ENCODE data around the gene B4GALNT3. TPM values are rescaled to one million over a fixed set of nuclear protein-coding genes. Genes with fewer than 3 reads are reported as not detected.

B4GALNT3 gene
- total RNA-seq, 1 donor from 2014 or later: 2.9 TPM

GRCh38 chr12:527241-527640 is 67.5 kb downstream of the B4GALNT3 start:
- no peak for DNase-seq (ENCODE audit: low spot score)
- Mint-ChIP-seq H3K4me1 (ENCODE audit: low read depth) (peaks cover 10% of the 10 kb centered on the region), H3K27me3 (ENCODE audit: low read depth) (peaks cover 4% of the 10 kb centered on the region), H3K9me3 (ENCODE audit: low read depth) (peaks cover 3% of the 10 kb centered on the region), H3K36me3 (ENCODE audit: low read depth) (no peaks in the 10 kb centered on the region), H3K4me3 (ENCODE audit: unreplicated experiment) (no peak overlapping the region), H3K27ac (ENCODE audit: unreplicated experiment) (no peak overlapping the region)
- TF ChIP-seq CTCF (IDR thresholded peaks at IDR 0.05): no peak

GRCh38 chr12:527729-528128 is 68.0 kb downstream of the B4GALNT3 start:
- DNase-seq (ENCODE audit: low spot score): no peak
- Mint-ChIP-seq H3K27me3 (ENCODE audit: low read depth) (peaks cover 4% of the 10 kb centered on the region), H3K9me3 (ENCODE audit: low read depth) (peaks cover 8% of the 10 kb centered on the region), H3K36me3 (ENCODE audit: low read depth) (peaks cover 1% of the 10 kb centered on the region), H3K27ac (ENCODE audit: unreplicated experiment) (no peak overlapping the region), H3K4me1 (ENCODE audit: low read depth) (peaks cover 14% of the 10 kb centered on the region), H3K4me3 (ENCODE audit: unreplicated experiment) (no peak overlapping the region)
- TF ChIP-seq CTCF (IDR thresholded peaks at IDR 0.05): no peak

- H3K4me3 Mint-ChIP-seq (ENCODE audit: unreplicated experiment): no peak overlapping the region
- peaks cover 8% of the 10 kb centered on the region for H3K9me3 Mint-ChIP-seq (ENCODE audit: low read depth)
- DNase-seq (ENCODE audit: low spot score): no peak
Observed at GRCh38 chr12:530308-530707, 70.6 kb downstream of the B4GALNT3 start.

GRCh38 chr12:530821-531220 is 71.1 kb downstream of the B4GALNT3 start:
- no peak for TF ChIP-seq CTCF (IDR thresholded peaks at IDR 0.05)
- H3K9me3 Mint-ChIP-seq (ENCODE audit: low read depth): peaks cover 8% of the 10 kb centered on the region

More at GRCh38 chr12:530308-530707, 70.6 kb downstream of the B4GALNT3 start:
- Mint-ChIP-seq H3K4me1 (ENCODE audit: low read depth) (peaks cover 20% of the 10 kb centered on the region), H3K27ac (ENCODE audit: unreplicated experiment) (peak overlapping the region; percentile 78), H3K27me3 (ENCODE audit: low read depth) (peaks cover 3% of the 10 kb centered on the region), H3K36me3 (ENCODE audit: low read depth) (peaks cover 1% of the 10 kb centered on the region)
- TF ChIP-seq CTCF (IDR thresholded peaks at IDR 0.05): no peak

GRCh38 chr12:531951-532585 is 72.3 kb downstream of the B4GALNT3 start:
- Mint-ChIP-seq H3K36me3 (ENCODE audit: low read depth) (peaks cover 1% of the 10 kb centered on the region), H3K27ac (ENCODE audit: unreplicated experiment) (peak overlapping the region; percentile 4), H3K4me3 (ENCODE audit: unreplicated experiment) (no peak overlapping the region)

More at GRCh38 chr12:530821-531220, 71.1 kb downstream of the B4GALNT3 start:
- H3K27me3 Mint-ChIP-seq (ENCODE audit: low read depth): peaks cover 3% of the 10 kb centered on the region
- H3K27ac Mint-ChIP-seq (ENCODE audit: unreplicated experiment): no peak overlapping the region
- H3K36me3 Mint-ChIP-seq (ENCODE audit: low read depth): peaks cover 1% of the 10 kb centered on the region
- no peak overlapping the region for H3K4me3 Mint-ChIP-seq (ENCODE audit: unreplicated experiment)
- peaks cover 20% of the 10 kb centered on the region for H3K4me1 Mint-ChIP-seq (ENCODE audit: low read depth)
- DNase-seq (ENCODE audit: low spot score): no peak

More at GRCh38 chr12:531951-532585, 72.3 kb downstream of the B4GALNT3 start:
- H3K9me3 Mint-ChIP-seq (ENCODE audit: low read depth): peaks cover 8% of the 10 kb centered on the region
- DNase-seq (ENCODE audit: low spot score): no peak
- TF ChIP-seq CTCF (IDR thresholded peaks at IDR 0.05): no peak
- peaks cover 20% of the 10 kb centered on the region for H3K4me1 Mint-ChIP-seq (ENCODE audit: low read depth)
- H3K27me3 Mint-ChIP-seq (ENCODE audit: low read depth): peaks cover 2% of the 10 kb centered on the region
